ENCODE results near the gene ELF5. TPM values are rescaled to one million over a fixed set of nuclear protein-coding genes. Genes with fewer than 3 reads are reported as not detected.

The ELF5 gene
- not detected in 2 replicates for total RNA-seq

DNA sequence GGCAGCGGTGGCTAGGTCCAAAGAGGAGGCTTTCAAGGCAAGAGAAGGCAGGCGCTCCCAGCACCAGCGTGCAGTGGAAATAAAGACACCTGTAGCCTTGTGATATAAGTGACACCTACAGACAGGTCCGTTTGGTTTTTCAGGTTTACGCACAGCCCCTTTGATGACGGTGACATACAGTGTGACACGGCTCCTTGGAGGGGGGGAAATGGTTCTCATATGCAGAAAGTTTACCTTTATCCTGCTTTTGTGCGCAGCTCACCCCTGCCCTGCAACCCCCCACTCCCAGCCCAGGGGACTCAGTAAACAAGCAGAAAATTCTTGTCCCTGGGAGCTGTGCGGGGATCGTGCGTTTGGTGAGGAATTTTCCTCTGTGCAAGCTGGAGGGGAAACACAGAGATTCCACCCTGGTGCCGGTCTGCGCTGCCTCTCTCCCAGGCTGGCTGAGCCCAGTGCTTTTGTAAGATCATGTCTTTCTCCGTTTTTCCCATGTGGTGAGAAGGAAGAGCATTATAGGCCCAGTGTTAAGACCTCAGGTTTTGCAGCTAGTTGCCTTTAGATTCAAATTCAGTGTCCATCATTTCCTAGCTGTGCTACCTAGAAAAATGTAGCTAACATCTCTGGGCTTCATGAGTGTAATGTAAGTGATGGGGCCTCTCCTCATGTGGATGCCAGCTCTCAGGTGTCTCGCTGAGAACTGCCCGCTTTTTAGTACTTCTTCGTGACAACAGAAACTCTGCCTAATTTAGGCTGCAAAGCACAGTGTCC is at the start of gene ELF5:
Gene ELF5 (minus strand): TSS at position 113 of the 768 bp plus-strand sequence. CDS start 8,045 bp downstream, outside the sequence.

GRCh38 chr11:34438529-34439507 is 74.8 kb downstream of the ELF5 start, which contains the start of gene CAT:
TSS of gene CAT (plus strand) at chr11:34438934. CDS start at chr11:34439014, 80 bp downstream.

Other genes starting within 250 kb of the ELF5 start
- gene ABTB2, start 155.8 kb downstream of the ELF5 start, total RNA-seq: 4.5 and 9.6 TPM in 2 replicates
- gene CAT, start 74.9 kb downstream of the ELF5 start, total RNA-seq: 134 and 135 TPM in 2 replicates
- gene EHF, start 107.3 kb upstream of the ELF5 start, total RNA-seq: 0.15 and 0.33 TPM in 2 replicates